Upper lobe of left lung (tissue), 6 donors: ENCODE results near the gene ATP5ME. TPM values are rescaled to one million over a fixed set of nuclear protein-coding genes. Genes with fewer than 3 reads are reported as not detected.
"Not testable (repeated sequence)": the region's sequence is repeated elsewhere in the genome, so short reads cannot be mapped to it uniquely, and the experiment has no call there.

Source experiments
- ATAC-seq, 2 donors: fragments of 200-7000 bp; cut with Tn5 transposase; one replicate each; pipeline ENCODE4 v1.9.1; 2022; ENCODE audit warnings: mild to moderate bottlenecking in 2 of 2, moderate library complexity in 2 of 2; ENCODE audit not compliant: low FRiP score in 2 of 2
- DNase-seq, 2 donors: peaks; one replicate each; pipeline ENCODE4 v3.0.0-alpha.2; 2019 to 2020
- H3K27ac ChIP-seq, 4 donors: fragments of 200-600 bp; sonication (generic); one replicate each; pipeline ENCODE4 v1.5.1; 2016 to 2019
- H3K27me3 ChIP-seq, 4 donors: fragments of 200-600 bp; sonication (generic); one replicate each; pipeline ENCODE4 v1.5.1; 2017 to 2019
- H3K36me3 ChIP-seq, 4 donors: fragments of 200-600 bp; sonication (generic); one replicate each; pipeline ENCODE4 v1.5.1; 2016 to 2019
- H3K4me1 ChIP-seq, 4 donors: fragments of 200-600 bp; sonication (generic); one replicate each; pipeline ENCODE4 v1.5.1; 2018 to 2019
- H3K4me3 ChIP-seq, 4 donors: fragments of 200-600 bp; sonication (generic); one replicate each; pipeline ENCODE4 v1.5.1; 2017 to 2019; ENCODE audit warnings: mild to moderate bottlenecking in 2 of 4, moderate library complexity in 1 of 4
- H3K9me3 ChIP-seq, 4 donors: fragments of 200-600 bp; sonication (generic); one replicate each; pipeline ENCODE4 v1.5.1; 2018 to 2019
- EP300 ChIP-seq, 4 donors: sonication (generic); formaldehyde crosslinking; IDR thresholded peaks; one replicate each; pipeline ENCODE4 v1.5.1; 2017; ENCODE audit warnings: antibody characterized with exemption in 4 of 4, control low read depth in 2 of 4
- POLR2A ChIP-seq, 4 donors: fragments of 450-650 bp; IDR thresholded peaks; one replicate each; pipeline ENCODE4 v1.5.1; 2016 to 2017; ENCODE audit warnings: antibody characterized with exemption in 4 of 4, mild to moderate bottlenecking in 2 of 4
- POLR2AphosphoS5 ChIP-seq, 2 donors: sonication (generic); formaldehyde crosslinking; IDR thresholded peaks; one replicate each; pipeline ENCODE4 v1.5.1; 2017; ENCODE audit warnings: antibody characterized with exemption in 2 of 2
- WGBS, 2 donors: methylation state at CpG; one replicate each; pipeline ENCODE4 v1.1.5; 2017 to 2018; 5-methylcytosine and 5-hydroxymethylcytosine counted together
- total RNA-seq, 6 donors: library from RNA; depleted of rRNA in 4 of 6; stranded (reverse); fragments of >200 nt in 4 of 6; gene quantifications; one replicate each; pipeline versions ENCODE4 v1.1.0 to v1.2.1, GENCODE V29; 2016 to 2021
- TF ChIP-seq, protein P1 (sequence below), 6 experiments: fragments of 450-650 bp in 4 of 6; fragments of 200-600 bp in 2 of 6; sonication (generic) in 2 of 6; IDR thresholded peaks; one replicate each; pipeline ENCODE4 v1.5.1; 2016 to 2019; ENCODE audit warnings: antibody characterized with exemption in 6 of 6
- donor health status: DM: no; HTN: no; CAD: no; lungs with moderate emphysema.
- donor health status: DM: no; HTN: yes; CAD: no; lungs with severe emphysema.

The ATP5ME gene
- total RNA-seq, 6 donors from 2014 or later, result 22.6 to 216 (median 106) TPM

DNA sequence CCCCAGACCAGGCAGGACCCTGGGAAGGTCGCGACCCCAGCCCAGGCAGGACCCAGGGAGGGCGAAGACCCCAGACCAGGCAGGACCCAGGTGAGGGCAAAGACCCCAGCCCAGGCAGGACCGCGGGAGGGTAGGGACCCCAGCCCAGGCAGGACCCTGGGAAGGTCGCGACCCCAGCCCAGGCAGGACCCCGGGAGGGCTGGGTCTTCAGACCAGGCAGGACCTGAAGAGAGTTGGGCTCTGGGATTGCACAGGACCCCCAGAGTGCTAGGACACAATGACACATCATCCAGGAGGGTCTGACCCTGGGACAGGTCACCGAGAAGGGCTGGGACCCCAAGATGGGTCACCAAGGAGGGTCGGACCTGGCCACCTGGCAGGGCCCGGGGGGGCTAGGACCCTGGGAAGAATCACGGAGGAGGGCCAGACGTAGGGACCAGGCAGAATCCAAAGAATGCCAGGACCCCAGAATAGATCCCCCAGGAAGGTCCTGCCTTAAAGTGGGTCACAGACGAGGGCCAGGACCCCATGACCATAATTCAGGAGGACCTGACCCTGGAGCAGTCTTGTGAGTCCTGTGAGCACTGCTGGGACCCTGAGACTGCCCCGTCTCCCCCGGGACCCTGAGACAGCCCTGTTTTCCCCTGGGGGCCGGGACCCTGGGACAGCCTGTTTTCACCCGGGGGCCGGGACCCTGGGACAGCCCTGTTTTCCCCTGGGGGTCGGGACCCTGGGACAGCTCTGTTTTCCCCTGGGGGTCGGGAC lies 32.9 kb upstream of the ATP5ME start:
- TF ChIP-seq EP300 (IDR thresholded peaks at IDR 0.05) (no peak), POLR2AphosphoS5 (IDR thresholded peaks at IDR 0.05) (no peak), POLR2A (IDR thresholded peaks at IDR 0.05) (no peak)
- TF ChIP-seq, protein P1, sequence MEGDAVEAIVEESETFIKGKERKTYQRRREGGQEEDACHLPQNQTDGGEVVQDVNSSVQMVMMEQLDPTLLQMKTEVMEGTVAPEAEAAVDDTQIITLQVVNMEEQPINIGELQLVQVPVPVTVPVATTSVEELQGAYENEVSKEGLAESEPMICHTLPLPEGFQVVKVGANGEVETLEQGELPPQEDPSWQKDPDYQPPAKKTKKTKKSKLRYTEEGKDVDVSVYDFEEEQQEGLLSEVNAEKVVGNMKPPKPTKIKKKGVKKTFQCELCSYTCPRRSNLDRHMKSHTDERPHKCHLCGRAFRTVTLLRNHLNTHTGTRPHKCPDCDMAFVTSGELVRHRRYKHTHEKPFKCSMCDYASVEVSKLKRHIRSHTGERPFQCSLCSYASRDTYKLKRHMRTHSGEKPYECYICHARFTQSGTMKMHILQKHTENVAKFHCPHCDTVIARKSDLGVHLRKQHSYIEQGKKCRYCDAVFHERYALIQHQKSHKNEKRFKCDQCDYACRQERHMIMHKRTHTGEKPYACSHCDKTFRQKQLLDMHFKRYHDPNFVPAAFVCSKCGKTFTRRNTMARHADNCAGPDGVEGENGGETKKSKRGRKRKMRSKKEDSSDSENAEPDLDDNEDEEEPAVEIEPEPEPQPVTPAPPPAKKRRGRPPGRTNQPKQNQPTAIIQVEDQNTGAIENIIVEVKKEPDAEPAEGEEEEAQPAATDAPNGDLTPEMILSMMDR (IDR thresholded peaks at IDR 0.05), result no peak
- Histone ChIP-seq H3K27me3 (no peaks in the 10 kb centered on the region), H3K36me3 (no peaks in the 10 kb centered on the region), H3K9me3 (no peaks in the 10 kb centered on the region), H3K4me3 (peak overlapping the region; percentile 13 to 99 (median 88)), H3K4me1 (peaks cover 21 to 52% (median 25%) of the 10 kb centered on the region in 4 donors), H3K27ac (peak overlapping the region in 2 of 4 donors; percentile 85 to 94)
- WGBS, 2 donors, result 45 to 52% methylated on average over 10 to 12 of the region's 21 CpGs
- ATAC-seq, result no peak
- DNase-seq, result peak in 1 of 2 donors; percentile 62

DNA sequence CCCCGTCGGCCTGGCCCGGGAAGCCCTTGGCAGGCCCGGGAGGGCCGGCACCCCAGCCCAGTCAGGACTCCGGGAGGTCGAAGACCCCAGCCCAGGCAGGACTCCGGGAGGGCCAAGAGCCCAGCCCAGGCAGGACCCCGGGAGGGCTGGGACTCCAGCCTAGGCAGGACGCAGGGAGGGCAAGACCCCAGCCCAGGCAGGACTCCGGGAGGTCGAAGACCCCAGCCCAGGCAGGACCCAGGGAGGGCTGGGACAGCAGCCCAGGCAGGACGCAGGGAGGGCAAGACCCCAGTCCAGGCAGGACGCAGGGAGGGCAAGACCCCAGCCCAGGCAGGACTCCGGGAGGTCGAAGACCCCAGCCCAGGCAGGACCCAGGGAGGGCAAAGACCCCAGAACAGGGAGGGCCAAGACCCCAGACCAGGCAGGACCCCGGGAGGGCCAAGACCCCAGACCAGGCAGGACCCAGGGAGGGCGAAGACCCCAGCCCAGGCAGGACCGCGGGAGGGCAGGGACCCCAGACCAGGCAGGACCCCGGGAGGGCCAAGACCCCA lies 32.1 kb upstream of the ATP5ME start:
- not testable (repeated sequence) for H3K9me3 ChIP-seq, H3K27me3 ChIP-seq, H3K36me3 ChIP-seq, DNase-seq, ATAC-seq
- Histone ChIP-seq H3K4me1 (peaks cover 21 to 52% (median 25%) of the 10 kb centered on the region in 4 donors), H3K27ac (peak overlapping the region; percentile 85 to 94 (median 90)), H3K4me3 (peak overlapping the region; percentile 76 to 99 (median 88))
- 7% methylated on average over 16 of the region's 21 CpGs; no CpG with 5 or more reads in 1 of the 2 donors for WGBS, 2 donors

DNA sequence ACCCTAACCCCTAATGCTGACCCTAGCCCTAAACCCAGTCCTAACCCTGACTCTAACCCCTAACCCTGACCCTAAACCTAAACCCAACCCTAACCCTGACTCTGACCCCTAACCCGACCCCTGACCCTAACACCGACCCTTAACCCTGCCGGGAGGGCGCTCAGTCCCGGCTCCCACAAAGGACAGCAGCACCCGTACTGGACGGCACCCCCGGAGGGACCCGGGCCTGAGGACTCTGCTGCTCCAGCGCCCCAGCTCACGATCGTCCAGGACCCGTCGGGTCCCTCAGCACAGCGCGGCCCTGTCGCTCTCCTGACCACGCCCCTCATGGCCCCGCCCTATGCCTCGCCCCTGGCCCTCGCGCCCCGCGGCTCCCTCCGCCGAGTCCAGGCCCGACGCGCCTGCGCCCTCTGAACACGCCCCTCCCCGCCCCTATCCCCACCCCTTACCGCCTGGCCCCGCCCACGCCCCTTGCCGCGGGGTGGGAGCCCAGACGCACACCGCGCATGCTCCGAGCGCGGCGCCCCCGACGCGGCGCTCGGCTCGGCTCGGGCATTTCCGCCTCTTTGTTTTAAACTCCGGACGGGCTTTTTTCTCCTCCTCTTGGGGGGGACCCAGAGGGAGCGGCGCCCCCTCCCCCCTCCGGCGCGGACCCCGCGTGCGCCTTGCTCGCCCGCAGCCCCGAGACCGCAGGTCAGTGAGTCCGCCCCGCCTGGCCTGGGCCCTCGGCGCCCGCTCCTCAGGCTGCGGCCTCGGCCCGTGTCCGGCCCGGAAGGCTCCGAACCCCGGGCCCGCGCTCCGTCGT lies 31.4 kb upstream of the ATP5ME start, which contains the start of gene PCGF3:
Gene PCGF3, plus strand, starts transcription at position 555 of the 805 bp plus-strand sequence. CDS start 27,849 bp downstream, outside the sequence.
- peak within 1 kb of the TSS; percentile 85 to 94 (median 90) for H3K27ac ChIP-seq
- peak; percentile 97 to 99 for DNase-seq

DNA sequence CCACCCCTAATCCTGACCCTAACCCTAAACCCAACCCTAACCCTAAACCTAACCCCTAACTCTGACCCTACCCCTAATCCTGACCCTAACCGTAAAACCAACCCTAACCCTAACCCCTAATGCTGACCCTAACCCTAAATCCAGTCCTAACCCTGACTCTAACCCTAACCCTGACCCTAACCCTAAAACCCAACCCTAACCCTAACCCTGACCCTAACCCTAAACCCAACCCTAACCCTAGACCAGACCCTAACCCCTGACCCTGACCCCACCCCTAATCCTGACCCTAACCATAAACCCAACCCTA lies 30.8 kb upstream of the ATP5ME start:
- Histone ChIP-seq H3K27ac (peak overlapping the region in 3 of 4 donors; percentile 85 to 94 (median 90)), H3K27me3 (no peaks in the 10 kb centered on the region), H3K36me3 (no peaks in the 10 kb centered on the region), H3K4me3 (peak overlapping the region in 3 of 4 donors; percentile 84 to 99 (median 92)), H3K4me1 (peaks cover 21 to 43% (median 26%) of the 10 kb centered on the region in 4 donors), H3K9me3 (no peaks in the 10 kb centered on the region)
- no peak for DNase-seq
- TF ChIP-seq POLR2A (IDR thresholded peaks at IDR 0.05) (no peak), POLR2AphosphoS5 (IDR thresholded peaks at IDR 0.05) (no peak), EP300 (IDR thresholded peaks at IDR 0.05) (no peak)
- TF ChIP-seq, protein P1 (IDR thresholded peaks at IDR 0.05), result no peak
- ATAC-seq, result no peak
- 90 to 92% methylated on average over 1 of the region's 1 CpG for WGBS, 2 donors

More for the DNA sequence above, 31.4 kb upstream of the ATP5ME start, which contains the start of gene PCGF3:
- WGBS, 2 donors, result 5 to 31% methylated on average over 5 to 28 of the region's 82 CpGs
- no peaks in the 10 kb centered on the region for H3K27me3 ChIP-seq
- no peaks in the 10 kb centered on the region for H3K9me3 ChIP-seq
- peaks cover 21 to 46% (median 25%) of the 10 kb centered on the region in 4 donors for H3K4me1 ChIP-seq
- peak; percentile 98 for ATAC-seq
- H3K36me3 ChIP-seq, result no peaks in the 10 kb centered on the region
- TF ChIP-seq, protein P1 (IDR thresholded peaks at IDR 0.05), result no peak
- TF ChIP-seq EP300 (IDR thresholded peaks at IDR 0.05) (no peak), POLR2AphosphoS5 (IDR thresholded peaks at IDR 0.05) (peak; percentile 51 to 83), POLR2A (IDR thresholded peaks at IDR 0.05) (peak in 2 of 4 donors; percentile 39 to 70)
- peak within 1 kb of the TSS; percentile 76 to 99 (median 88) for H3K4me3 ChIP-seq
